Measurements from ENCODE around the gene LITAF.

The LITAF gene

GRCh38 chr16:11621920-11622651, 35.4 kb upstream of the LITAF start:
- ChIA-PET POLR2A (ENCODE audit: low non-redundant PET) (interaction anchor here (0.7 to 0.9 kb wide), 2 partner anchors 18 to 35 kb away, joined by 3 read pairs; partner anchors contain the start of gene LITAF), CTCF (no interaction called here)

DNA sequence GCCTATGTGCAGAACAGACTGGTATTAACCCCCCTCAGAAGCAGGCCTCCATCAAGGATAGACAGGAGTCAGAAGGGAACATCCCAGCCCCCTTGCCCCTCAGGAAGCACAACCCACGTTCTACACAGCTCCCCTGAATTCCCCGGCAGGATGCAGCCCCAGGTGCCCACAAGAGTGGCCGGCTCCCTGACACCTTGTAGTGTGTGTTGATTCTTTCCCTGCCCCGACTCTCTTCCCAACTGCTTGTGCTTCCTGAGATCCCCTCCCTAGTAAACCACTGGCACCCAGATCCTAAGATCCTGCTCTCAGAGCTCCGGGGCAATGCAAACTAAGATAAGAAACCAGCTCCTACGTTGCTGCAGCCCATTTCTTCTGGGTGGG, 34.8 kb upstream of the LITAF start:
- DNase-seq (ENCODE audit: low spot score): no peak
- ChIA-PET POLR2A (ENCODE audit: low non-redundant PET) (interaction anchor here (0.9 kb wide), 1 partner anchor 35 kb away, joined by 3 read pairs; the partner anchor contains the start of gene LITAF), CTCF (no interaction called here)
- TF ChIP-seq, protein P1, sequence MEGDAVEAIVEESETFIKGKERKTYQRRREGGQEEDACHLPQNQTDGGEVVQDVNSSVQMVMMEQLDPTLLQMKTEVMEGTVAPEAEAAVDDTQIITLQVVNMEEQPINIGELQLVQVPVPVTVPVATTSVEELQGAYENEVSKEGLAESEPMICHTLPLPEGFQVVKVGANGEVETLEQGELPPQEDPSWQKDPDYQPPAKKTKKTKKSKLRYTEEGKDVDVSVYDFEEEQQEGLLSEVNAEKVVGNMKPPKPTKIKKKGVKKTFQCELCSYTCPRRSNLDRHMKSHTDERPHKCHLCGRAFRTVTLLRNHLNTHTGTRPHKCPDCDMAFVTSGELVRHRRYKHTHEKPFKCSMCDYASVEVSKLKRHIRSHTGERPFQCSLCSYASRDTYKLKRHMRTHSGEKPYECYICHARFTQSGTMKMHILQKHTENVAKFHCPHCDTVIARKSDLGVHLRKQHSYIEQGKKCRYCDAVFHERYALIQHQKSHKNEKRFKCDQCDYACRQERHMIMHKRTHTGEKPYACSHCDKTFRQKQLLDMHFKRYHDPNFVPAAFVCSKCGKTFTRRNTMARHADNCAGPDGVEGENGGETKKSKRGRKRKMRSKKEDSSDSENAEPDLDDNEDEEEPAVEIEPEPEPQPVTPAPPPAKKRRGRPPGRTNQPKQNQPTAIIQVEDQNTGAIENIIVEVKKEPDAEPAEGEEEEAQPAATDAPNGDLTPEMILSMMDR (conservative IDR thresholded peaks at IDR 0.05; ENCODE audit: low read depth): no peak
- peak overlapping the region; percentile 61 for H3K27ac ChIP-seq

More at GRCh38 chr16:11621920-11622651, 35.4 kb upstream of the LITAF start:
- TF ChIP-seq, protein P1 (conservative IDR thresholded peaks at IDR 0.05; ENCODE audit: low read depth): no peak
- no peak for DNase-seq (ENCODE audit: low spot score)
- H3K27ac ChIP-seq: peak overlapping the region; percentile 61

GRCh38 chr16:11620243-11621003, 33.7 kb upstream of the LITAF start:
- peak overlapping the region; percentile 63 for H3K27ac ChIP-seq
- DNase-seq (ENCODE audit: low spot score): no peak
- POLR2A ChIA-PET (ENCODE audit: low non-redundant PET): no interaction called here
- CTCF ChIA-PET: interaction anchor here (0.5 to 0.7 kb wide), 2 partner anchors 71 to 84 kb away, joined by 4 to 8 read pairs; no protein-coding TSS in a partner anchor
- TF ChIP-seq, protein P1 (conservative IDR thresholded peaks at IDR 0.05; ENCODE audit: low read depth): no peak

- DNase-seq (ENCODE audit: low spot score): no peak
- peak overlapping the region; percentile 63 for H3K27ac ChIP-seq
- ChIA-PET POLR2A (ENCODE audit: low non-redundant PET) (interaction anchor here (0.7 to 0.9 kb wide), 2 partner anchors 9 to 121 kb away, joined by 3 to 4 read pairs; no protein-coding TSS in a partner anchor), CTCF (no interaction called here)
- TF ChIP-seq, protein P1 (conservative IDR thresholded peaks at IDR 0.05; ENCODE audit: low read depth): no peak
Observed at GRCh38 chr16:11619327-11619851, 32.7 kb upstream of the LITAF start.

DNA sequence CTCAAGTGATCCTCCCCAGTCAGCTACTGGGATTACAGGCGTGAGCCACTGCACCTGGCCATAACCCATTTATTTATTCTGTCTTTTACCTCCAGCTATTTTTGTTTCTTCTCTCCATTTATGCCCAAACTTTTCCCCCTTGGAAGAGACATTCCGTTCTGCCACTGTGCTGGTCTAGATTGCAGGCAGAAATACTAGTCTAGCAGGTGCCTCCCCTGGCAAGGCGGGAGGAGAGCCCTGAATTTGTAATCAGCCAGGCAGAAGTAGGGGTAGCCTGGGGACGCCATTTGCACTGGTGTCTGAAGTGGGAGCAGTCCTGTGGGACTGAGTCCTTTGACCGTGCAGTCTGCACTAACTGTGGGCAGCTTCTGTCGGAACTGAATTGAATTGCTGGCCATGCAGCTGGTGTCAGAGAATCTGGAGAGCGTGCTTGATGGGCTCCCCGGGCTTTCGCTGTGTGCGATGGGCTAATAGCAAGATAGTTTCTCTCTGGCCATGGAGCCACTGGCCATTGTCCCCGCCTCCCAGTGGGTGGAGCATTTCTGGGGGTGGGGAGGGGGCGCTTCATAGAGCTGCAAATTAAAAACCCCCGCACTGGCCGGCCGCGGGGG, 31.5 kb upstream of the LITAF start:
- no peak for DNase-seq (ENCODE audit: low spot score)
- ChIA-PET CTCF (no interaction called here), POLR2A (ENCODE audit: low non-redundant PET) (interaction anchor here (1.1 kb wide), 1 partner anchor 31 kb away, joined by 4 read pairs; the partner anchor contains the start of gene LITAF)
- H3K27ac ChIP-seq: peak overlapping the region; percentile 63
- TF ChIP-seq, protein P1 (conservative IDR thresholded peaks at IDR 0.05; ENCODE audit: low read depth): no peak
